HepG2 (cell line): Measurements from ENCODE around the gene EBF3. TPM values are rescaled to one million over a fixed set of nuclear protein-coding genes. Genes with fewer than 3 reads are reported as not detected.

Experiments
- ATAC-seq: fragments of 200-7000 bp; cut with Tn5 transposase; 3 replicates; pipeline ENCODE4 v1.9.1; 2020; ENCODE audit warnings: mild to moderate bottlenecking, moderate library complexity
- BruUV-seq: library from RNA; stranded (reverse); fragments of 400-500 nt; replicated peaks from 2 replicates; lab custom pipeline; 2021; lab: Mats Ljungman, UMichigan
- CTCF ChIA-PET: fragments of 300-600 bp; formaldehyde crosslinking; extraction: SDS; loops from one replicate; lab custom pipeline; 2021; ENCODE audit warnings: low total read pairs, inconsistent platforms, low intra/inter-chr PET ratio; lab: Yijun Ruan, JAX
- POLR2A ChIA-PET: fragments of 350-600 bp; sonication (Branson Sonifier 250); formaldehyde crosslinking; loops from one replicate; lab custom pipeline; 2020; ENCODE audit warnings: antibody characterized with exemption, inconsistent platforms; lab: Yijun Ruan, JAX
- DNase-seq: peaks from one replicate; pipeline ENCODE4 v3.0.0-alpha.2; 2015; ENCODE audit warnings: low spot score
- FAIRE-seq: peaks from 3 replicates; lab custom pipeline; 2011; peaks lifted over from hg19 to GRCh38; lab: Jason Lieb, UNC
- H2AFZ ChIP-seq: one replicate; pipeline ENCODE4 v1.6.1; 2011; ENCODE audit warnings: low read length, inconsistent platforms
- H3K27ac ChIP-seq: fragments of 300-600 bp; 3 replicates; pipeline ENCODE4 v1.8.0; 2011; ENCODE audit warnings: mixed run types, mild to moderate bottlenecking, mixed read lengths, low read length, inconsistent platforms; ENCODE audit not compliant: insufficient read depth; ENCODE audit errors: extremely low read length
- H3K27me3 ChIP-seq, 2 experiments: fragments of 200-600 bp in 1 of 2; 2 replicates in 1 of 2; 3 replicates in 1 of 2; pipeline versions ENCODE4 v1.6.0 to v1.8.0; 2011; ENCODE audit warnings: low read length in 2 of 2, mild to moderate bottlenecking in 2 of 2, moderate library complexity in 2 of 2, inconsistent platforms in 1 of 2; ENCODE audit not compliant: insufficient read depth in 2 of 2, control insufficient read depth in 1 of 2
- H3K36me3 ChIP-seq, 2 experiments: fragments of 200-600 bp in 1 of 2; replicated peaks in 1 of 2; 2 replicates in 1 of 2; 3 replicates in 1 of 2; pipeline versions ENCODE4 v1.5.1 to v1.8.0; 2011; ENCODE audit warnings: low read length in 2 of 2, inconsistent platforms in 1 of 2; ENCODE audit not compliant: insufficient read depth in 2 of 2, control insufficient read depth in 1 of 2
- H3K4me1 ChIP-seq: 2 replicates; pipeline ENCODE4 v1.5.1; 2012; ENCODE audit warnings: low read length, inconsistent platforms; ENCODE audit not compliant: insufficient read depth
- H3K4me2 ChIP-seq: 2 replicates; pipeline ENCODE4 v1.6.0; 2011; ENCODE audit warnings: low read depth, low read length, inconsistent platforms
- H3K4me3 ChIP-seq, 3 experiments: fragments of 200-600 bp in 1 of 3; sonication (generic), shearing (Covaris generic) in 1 of 3; replicated peaks in 1 of 3; 2 replicates each; pipeline ENCODE4 v1.5.1; 2011 to 2016; ENCODE audit warnings: low read length in 3 of 3, inconsistent platforms in 2 of 3, low read depth in 2 of 3, mild to moderate bottlenecking in 2 of 3, control low read depth in 1 of 3, mixed read lengths in 1 of 3; ENCODE audit not compliant: insufficient read depth in 1 of 3
- H3K79me2 ChIP-seq: one replicate; pipeline ENCODE4 v1.6.1; 2011; ENCODE audit warnings: low read length, inconsistent platforms; ENCODE audit not compliant: insufficient read depth
- H3K9ac ChIP-seq: 2 replicates; pipeline ENCODE4 v1.6.0; 2011; ENCODE audit warnings: mild to moderate bottlenecking, low read depth, low read length, inconsistent platforms; ENCODE audit not compliant: insufficient read depth
- H3K9me3 ChIP-seq: 2 replicates; pipeline ENCODE4 v1.5.1; 2012; ENCODE audit warnings: mild to moderate bottlenecking, low read length
- H4K20me1 ChIP-seq: 2 replicates; pipeline ENCODE4 v1.6.0; 2011; ENCODE audit warnings: inconsistent platforms, mild to moderate bottlenecking, low read length, moderate library complexity; ENCODE audit not compliant: insufficient read depth
- FOXA3 ChIP-seq: IDR thresholded peaks from 2 replicates; pipeline ENCODE4 v1.6.1; 2016; ENCODE audit warnings: missing genetic modification reagents, missing compliant biosample characterization
- GPN1 ChIP-seq: sonication (generic); formaldehyde crosslinking; IDR thresholded peaks from 2 replicates; pipeline ENCODE4 v1.5.1; 2020; ENCODE audit warnings: missing genetic modification reagents, borderline replicate concordance
- HOXA5 ChIP-seq: sonication (generic); formaldehyde crosslinking; IDR thresholded peaks from 2 replicates; pipeline ENCODE4 v1.4.0; 2020; ENCODE audit warnings: missing genetic modification reagents
- MNT ChIP-seq: fragments of 450-650 bp; IDR thresholded peaks from 2 replicates; pipeline ENCODE4 v1.6.1; 2016
- PAF1 ChIP-seq: IDR thresholded peaks from 2 replicates; pipeline ENCODE4 v1.6.1; 2016; ENCODE audit warnings: missing genetic modification reagents, missing compliant biosample characterization
- POLR2G ChIP-seq: fragments of 200-400 bp; formaldehyde crosslinking; IDR thresholded peaks from 2 replicates; pipeline ENCODE4 v1.6.1; 2018; ENCODE audit warnings: mild to moderate bottlenecking, low read depth, low read length, moderate library complexity
- SKI ChIP-seq: fragments of 450-650 bp; IDR thresholded peaks from one replicate; pipeline ENCODE4 v1.6.1; 2018; ENCODE audit warnings: mild to moderate bottlenecking; ENCODE audit not compliant: partially characterized antibody
- TGIF2 ChIP-seq: IDR thresholded peaks from 2 replicates; pipeline ENCODE4 v1.6.1; 2016; ENCODE audit warnings: control low read depth, missing compliant biosample characterization
- ZNF143 ChIP-seq: sonication (generic); formaldehyde crosslinking; IDR thresholded peaks from 2 replicates; pipeline ENCODE4 v1.4.0; 2020; ENCODE audit warnings: missing genetic modification reagents
- ZNF468 ChIP-seq: sonication (generic); formaldehyde crosslinking; IDR thresholded peaks from 2 replicates; pipeline ENCODE4 v1.8.0; 2022; ENCODE audit warnings: mild to moderate bottlenecking, moderate library complexity, missing genetic modification reagents
- ZNF598 ChIP-seq: sonication (generic); formaldehyde crosslinking; IDR thresholded peaks from 2 replicates; pipeline ENCODE4 v1.5.1; 2020; ENCODE audit warnings: mild to moderate bottlenecking, missing genetic modification reagents, borderline replicate concordance
- WGBS: methylation state at CpG from one replicate; pipeline ENCODE4 v1.1.6; 2017; ENCODE audit warnings: low lambda C conversion rate; 5-methylcytosine and 5-hydroxymethylcytosine counted together
- in situ Hi-C: cut with HindIII; loops from 2 replicates; pipeline ENCODE4 v1.10.0; 2017; ENCODE audit warnings: low pct_unique_long_range_greater_than_20kb; ENCODE audit not compliant: extremely low pct_ligation_motif_present
- intact Hi-C: fragments of 100-400 bp; cut with micrococcal nuclease; formaldehyde crosslinking; loops from one replicate; pipeline ENCODE4 v1.10.0; 2022; ENCODE audit not compliant: unreplicated experiment
- polyA plus RNA-seq, 8 experiments: library from polyadenylated mRNA; depleted of rRNA in 3 of 8; stranded (reverse) in 7 of 8; unstranded in 1 of 8; fragments of >200 nt; fragmentation: Illumina TruSeq in 4 of 8; extraction: Trizol in 4 of 8; gene quantifications; 2 replicates each; pipeline versions ENCODE4 v1.2.1 to v1.2.3, GENCODE V29; 2011 to 2016; ENCODE audit warnings: low read depth in 4 of 8, missing spikeins in 1 of 8, mixed read lengths in 1 of 8; ENCODE audit not compliant: insufficient read depth in 1 of 8
- total RNA-seq, 5 experiments: library from RNA; depleted of rRNA; stranded (reverse); fragments of >200 nt; fragmentation: Illumina TruSeq; extraction: Trizol; gene quantifications; 2 replicates each; pipeline ENCODE4 v1.2.3, GENCODE V29; 2016; ENCODE audit warnings: low read depth in 1 of 5

Gene EBF3
- total and polyA plus RNA-seq, 2 of the 13 experiments (the other 11 are each of a cell fraction or from before 2014, with no cell fraction given) = not detected

GRCh38 chr10:129859536-129859935, 104.5 kb downstream of the EBF3 start:
- Histone ChIP-seq H2AFZ (no peak overlapping the region), H3K27ac (no peak overlapping the region), H3K4me2 (no peak overlapping the region), H3K4me3 (no peak overlapping the region), H3K9me3 (no peaks in the 10 kb centered on the region), H3K4me1 (no peaks in the 10 kb centered on the region; the same call in 1 of the 2 replicates), H4K20me1 (no peaks in the 10 kb centered on the region), H3K27me3 (peaks cover 9 to 41% of the 10 kb centered on the region in 2 experiments; a peak in 4 of 5 replicates), H3K36me3 (no peaks in the 10 kb centered on the region), H3K79me2 (no peaks in the 10 kb centered on the region), H3K9ac (no peak overlapping the region)
- intact Hi-C loops (no loop called here), in situ Hi-C loops (no loop called here)
- no TSS peak for BruUV-seq
- CTCF ChIA-PET = no interaction called here
- ATAC-seq (no peak), DNase-seq (no peak), FAIRE-seq (no peak)
- POLR2A ChIA-PET = no interaction called here
- TF ChIP-seq GPN1 = no peak
- TF ChIP-seq ZNF598 (CRISPR knock-in tag) = no peak
- TF ChIP-seq SKI = no peak
- WGBS = 25% methylated on average over 4 of the region's 7 CpGs

- no TSS peak for BruUV-seq
- ATAC-seq = no peak
- FAIRE-seq = no peak
- POLR2A ChIA-PET = no interaction called here
- H3K27me3 ChIP-seq = peaks cover 10 to 35% of the 10 kb centered on the region in 2 experiments; a peak in 4 of 5 replicates
- no peak overlapping the region for H3K27ac ChIP-seq
- peaks cover 11% of the 10 kb centered on the region for H3K4me1 ChIP-seq
- TF ChIP-seq POLR2G = no peak
- no peak for TF ChIP-seq ZNF143 (CRISPR knock-in tag)
- TF ChIP-seq HOXA5 (CRISPR knock-in tag) = no peak
- no peak for TF ChIP-seq TGIF2
- TF ChIP-seq ZNF468 (CRISPR knock-in tag) = no peak
- no peak for TF ChIP-seq PAF1
- no peak for TF ChIP-seq FOXA3 (CRISPR knock-in tag)
- 0 out of 2 replicates have a peak, but pooled peaks have one; percentile 5 for TF ChIP-seq MNT
- no peak for DNase-seq
- H3K79me2 ChIP-seq = no peaks in the 10 kb centered on the region
- H2AFZ ChIP-seq = no peak overlapping the region
- in situ Hi-C loops = no loop called here
- no peaks in the 10 kb centered on the region for H3K36me3 ChIP-seq
- H3K4me2 ChIP-seq = no peak overlapping the region
- H4K20me1 ChIP-seq = no peaks in the 10 kb centered on the region
- intact Hi-C loops = no loop called here
- CTCF ChIA-PET = no interaction called here
- no peak overlapping the region for H3K9ac ChIP-seq
- H3K4me3 ChIP-seq = no peak overlapping the region
- WGBS = 45% methylated on average over 15 of the region's 19 CpGs
- H3K9me3 ChIP-seq = no peaks in the 10 kb centered on the region
Measured at GRCh38 chr10:129857242-129857960, 106.7 kb downstream of the EBF3 start.
